GM12875 (cell line): ENCODE data around the gene P3H1.
A peak's percentile ranks its signal among the peaks of the same experiment; 100 is the strongest.

ENCODE experiments used
- H3K4me3 ChIP-seq: one replicate; pipeline ENCODE4 v1.5.1; 2011; ENCODE audit warnings: low read depth, low read length, control low read depth
- CTCF ChIP-seq: IDR thresholded peaks from 2 replicates; pipeline ENCODE4 v1.5.1; 2011; ENCODE audit warnings: low read depth, mild to moderate bottlenecking, control low read depth, inconsistent platforms, low read length, moderate library complexity, borderline replicate concordance; ENCODE audit not compliant: insufficient read depth

P3H1 gene

GRCh38 chr1:42737986-42738677, 28.7 kb downstream of the P3H1 start:
- TF ChIP-seq CTCF = no peak
- H3K4me3 ChIP-seq = no peak overlapping the region

- no peak overlapping the region for H3K4me3 ChIP-seq
- 0 out of 2 replicates have a peak, but pooled peaks have one; percentile 16 for TF ChIP-seq CTCF
Measured at GRCh38 chr1:42737257-42737656, 29.6 kb downstream of the P3H1 start.

- TF ChIP-seq CTCF = no peak
- H3K4me3 ChIP-seq = no peak overlapping the region
Measured at GRCh38 chr1:42736571-42737200, 30.1 kb downstream of the P3H1 start.

- TF ChIP-seq CTCF = peak; percentile 34; the same call in 1 of the 2 replicates
- H3K4me3 ChIP-seq = no peak overlapping the region
Measured at GRCh38 chr1:42736152-42736551, 30.7 kb downstream of the P3H1 start.

GRCh38 chr1:42735477-42736105, 31.2 kb downstream of the P3H1 start:
- H3K4me3 ChIP-seq = no peak overlapping the region
- no peak for TF ChIP-seq CTCF

- no peak for TF ChIP-seq CTCF
- no peak overlapping the region for H3K4me3 ChIP-seq
Measured at GRCh38 chr1:42735056-42735455, 31.8 kb downstream of the P3H1 start.
